ENCODE results near the gene CKAP2.
"Not testable (repeated sequence)": the region's sequence is repeated elsewhere in the genome, so short reads cannot be mapped to it uniquely, and the experiment has no call there.

Gene CKAP2

GRCh38 chr13:52454459-52454819, 839 bp upstream of the CKAP2 start:
- no peak for DNase-seq

DNA sequence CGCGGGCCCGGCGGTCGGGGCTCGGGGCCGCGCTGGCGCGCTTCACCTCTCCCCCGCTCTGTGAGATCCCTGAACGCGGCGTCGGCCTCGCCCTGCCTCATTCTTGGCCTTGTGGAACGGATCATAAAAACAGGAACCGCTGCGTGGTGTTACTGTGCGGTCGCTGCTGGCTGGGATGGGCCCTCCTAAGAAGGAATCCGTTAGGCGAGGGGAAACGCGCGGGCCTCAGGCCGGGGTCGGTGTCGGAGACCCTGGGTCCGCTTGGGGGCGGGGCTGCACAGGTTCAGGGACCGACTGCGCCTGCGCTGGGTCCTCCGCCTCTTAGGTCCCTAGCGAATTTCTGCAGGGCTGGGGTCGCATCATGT, 381 bp downstream of the CKAP2 start:
- DNase-seq = peak; percentile 75 to 85 (median 80)

- DNase-seq = no peak
These were observed 4.4 kb downstream of the CKAP2 start for GRCh38 chr13:52459668-52460067.

GRCh38 chr13:52461265-52461664, 6.0 kb downstream of the CKAP2 start:
- DNase-seq = no peak

DNA sequence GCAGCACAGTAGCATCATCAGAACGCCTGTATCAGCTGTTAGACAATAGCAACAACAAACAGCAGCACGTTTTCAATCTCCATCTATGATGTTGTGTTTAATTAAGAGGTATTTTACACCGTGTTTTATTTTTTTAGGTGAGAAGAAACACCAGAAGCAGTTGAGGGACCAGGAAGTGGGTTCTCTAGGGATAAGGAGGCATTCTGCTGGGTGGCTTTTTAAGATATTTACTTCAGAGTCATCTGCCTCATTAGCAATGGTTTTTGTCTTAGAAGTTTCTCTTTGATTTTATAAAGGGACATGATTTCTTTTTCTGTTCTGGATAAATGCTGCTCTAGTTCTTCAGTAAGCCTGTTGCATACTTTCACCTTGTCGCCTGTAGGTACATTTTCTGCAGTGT, 8.2 kb downstream of the CKAP2 start:
- DNase-seq = no peak

DNA sequence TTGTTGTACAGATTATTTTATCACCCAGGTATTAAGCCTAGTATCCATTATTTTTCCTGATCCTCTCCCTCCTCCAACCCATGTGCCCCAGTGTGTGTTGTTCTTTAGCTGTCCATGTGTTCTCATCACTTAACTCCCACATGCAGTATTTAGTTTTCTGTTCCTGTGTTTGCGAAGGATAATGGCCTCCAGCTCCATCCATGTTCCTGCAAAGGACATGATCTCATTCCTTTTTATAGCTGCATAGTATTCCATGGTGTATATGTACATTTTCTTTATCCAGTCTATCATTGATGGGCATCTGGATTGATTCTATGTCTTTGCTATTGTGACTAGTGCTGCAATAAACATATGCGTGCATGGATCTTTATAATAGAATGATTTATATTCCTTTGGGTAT, 13.2 kb downstream of the CKAP2 start:
- not testable (repeated sequence) for DNase-seq

DNA sequence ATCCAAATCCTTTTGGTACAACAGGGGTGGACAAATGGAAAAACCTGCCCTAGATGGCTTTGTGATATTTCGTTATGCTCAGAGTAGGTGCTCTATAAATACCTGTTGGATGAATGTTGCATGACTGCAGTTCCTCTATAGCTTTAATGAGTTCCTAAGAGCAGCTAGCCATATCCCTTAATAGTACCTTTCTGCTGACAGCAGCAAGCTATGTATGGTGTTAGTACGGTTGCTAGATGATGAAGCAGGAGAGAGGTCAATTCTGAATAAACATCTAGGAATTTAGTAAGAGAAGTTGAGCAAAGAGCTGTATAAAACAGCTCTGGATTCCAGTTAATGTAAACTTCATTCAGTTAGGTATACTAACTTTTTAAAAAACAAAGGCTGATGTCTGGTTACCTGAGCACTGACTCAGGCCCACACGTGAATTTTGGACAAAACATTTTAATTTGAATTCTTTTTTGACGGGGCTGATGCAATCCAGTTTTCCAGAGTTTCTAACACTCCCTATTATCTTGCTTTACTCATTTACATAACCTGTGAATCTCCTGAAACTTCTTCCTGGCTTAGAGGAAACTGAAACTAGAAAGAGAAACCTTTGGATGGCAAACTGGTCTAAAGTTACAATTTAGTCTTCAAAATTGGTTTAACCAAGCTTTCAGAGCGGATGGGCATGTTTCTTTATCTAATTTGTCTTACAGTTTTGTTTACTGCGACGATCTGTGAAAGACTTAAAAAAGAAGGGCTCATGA, 25.6 kb downstream of the CKAP2 start:
- not testable (repeated sequence) for DNase-seq

GRCh38 chr13:52487078-52487477, 31.8 kb downstream of the CKAP2 start:
- not testable (repeated sequence) for DNase-seq

DNA sequence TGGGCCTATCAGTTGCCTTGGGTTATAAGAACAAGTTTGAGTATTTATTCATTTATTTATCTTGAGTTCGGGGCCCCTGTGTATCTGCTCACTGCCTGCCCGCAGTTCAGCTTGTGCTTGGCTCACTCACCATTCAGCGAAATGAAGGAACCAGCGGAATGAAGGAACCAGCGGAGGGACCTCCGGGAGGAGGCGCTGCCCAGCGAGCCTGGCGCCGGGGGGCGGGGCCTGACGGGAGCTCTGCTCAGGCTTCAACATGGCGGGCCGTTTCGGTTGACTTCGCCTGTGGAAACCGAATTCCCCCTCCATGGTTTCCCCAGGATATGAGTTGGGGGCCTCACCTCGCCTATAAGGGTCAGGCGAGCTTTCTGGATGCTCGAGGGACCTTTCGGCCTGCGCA, 33.5 kb downstream of the CKAP2 start:
- not testable (repeated sequence) for DNase-seq

DNA sequence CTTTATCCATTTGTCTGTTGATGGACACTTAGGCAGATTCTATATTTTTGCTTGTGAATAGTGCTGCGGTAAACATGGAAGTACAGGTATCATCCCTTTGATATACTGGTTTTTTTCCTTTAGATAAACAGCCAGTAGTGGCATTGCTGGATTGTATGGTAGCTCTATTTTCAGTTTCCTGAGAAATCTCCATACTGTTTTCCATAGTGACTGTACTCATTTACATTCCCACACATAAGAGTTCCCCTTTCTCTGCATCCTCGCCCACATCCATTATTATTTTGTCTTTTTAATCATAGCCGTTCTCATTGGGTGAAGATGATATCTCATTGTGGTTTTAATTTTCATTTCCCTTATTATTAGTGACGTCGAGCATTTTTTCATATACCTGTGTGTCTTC, 35.7 kb downstream of the CKAP2 start:
- DNase-seq = not testable (repeated sequence)

- DNase-seq = not testable (repeated sequence)
These were observed 39.0 kb downstream of the CKAP2 start for GRCh38 chr13:52494241-52494640.

DNA sequence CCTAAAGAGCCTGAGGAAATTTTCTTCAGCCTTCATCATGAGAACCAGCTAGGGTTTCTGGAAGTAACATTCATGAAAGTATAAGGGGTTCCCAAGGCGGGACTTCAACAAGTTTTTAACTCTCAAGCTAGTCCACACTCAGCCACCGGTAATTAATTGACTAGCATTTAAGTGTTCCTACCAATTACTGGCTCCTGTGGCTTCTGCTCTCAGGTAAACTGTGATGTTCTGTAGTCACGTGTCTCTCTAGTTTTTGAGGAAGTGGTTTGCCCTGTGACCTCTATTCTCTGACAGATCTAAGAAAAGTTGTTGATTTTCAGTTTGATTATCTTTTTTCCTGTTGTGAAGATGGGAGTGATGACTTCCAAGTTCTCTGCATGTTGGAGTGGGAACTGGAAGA, 42.7 kb downstream of the CKAP2 start:
- DNase-seq = not testable (repeated sequence)

GRCh38 chr13:52502277-52502676, 47.0 kb downstream of the CKAP2 start:
- not testable (repeated sequence) for DNase-seq

DNA sequence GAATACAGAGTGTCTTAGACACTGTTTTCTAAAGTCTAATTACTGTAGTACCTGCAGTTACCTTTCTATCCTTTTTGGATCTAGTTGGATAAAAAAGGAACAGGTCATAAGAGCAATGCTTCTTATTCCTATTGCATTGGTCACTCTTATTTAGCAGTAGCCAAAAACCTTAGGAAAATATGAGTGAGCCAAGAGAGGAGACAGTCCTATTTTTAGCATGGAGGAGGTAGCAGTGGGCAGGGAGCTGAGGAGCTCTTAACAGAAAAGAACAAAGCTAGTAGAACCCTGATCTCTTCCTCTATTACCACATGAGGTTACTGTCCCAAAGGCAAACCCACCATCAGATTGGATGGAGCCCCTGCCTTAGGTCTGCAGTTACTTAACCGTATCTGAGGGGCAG, 50.6 kb downstream of the CKAP2 start:
- not testable (repeated sequence) for DNase-seq

- DNase-seq = not testable (repeated sequence)
These were observed 54.3 kb downstream of the CKAP2 start for GRCh38 chr13:52509532-52509931.

GRCh38 chr13:52510221-52510797, 55.0 kb downstream of the CKAP2 start:
- not testable (repeated sequence) for DNase-seq

GRCh38 chr13:52511598-52511997, 56.3 kb downstream of the CKAP2 start:
- not testable (repeated sequence) for DNase-seq

- DNase-seq = peak; percentile 22 to 37 (median 29)
These were observed 58.8 kb downstream of the CKAP2 start for GRCh38 chr13:52513957-52514596.

GRCh38 chr13:52523323-52523722, 68.0 kb downstream of the CKAP2 start:
- DNase-seq = not testable (repeated sequence)
